A549 (cell line): Measurements from ENCODE around the gene C10orf105. TPM values are rescaled to one million over a fixed set of nuclear protein-coding genes. Genes with fewer than 3 reads are reported as not detected.
A peak's percentile ranks its signal among the peaks of the same experiment; 100 is the strongest.

ENCODE experiments used
- ATAC-seq, 2 experiments: fragments of 200-7000 bp in 1 of 2; fragments of >200 bp in 1 of 2; cut with Nextera tagmentation in 1 of 2; cut with Tn5 transposase in 1 of 2; 3 replicates each; pipeline versions ENCODE4 v1.8.0 to v1.9.1; 2018 to 2020; ENCODE audit warnings: mild to moderate bottlenecking in 1 of 2, moderate library complexity in 1 of 2
- CTCF ChIA-PET: fragments of 300-600 bp; sonication (Branson Sonifier 250); formaldehyde crosslinking; extraction: SDS; loops from one replicate; lab custom pipeline; 2021; ENCODE audit warnings: antibody characterized with exemption, inconsistent platforms; lab: Yijun Ruan, JAX
- POLR2A ChIA-PET: fragments of 350-600 bp; formaldehyde crosslinking; extraction: SDS; loops from one replicate; lab custom pipeline; 2021; ENCODE audit warnings: antibody characterized with exemption, inconsistent platforms; lab: Yijun Ruan, JAX
- DNase-seq, 2 experiments: peaks; one replicate each; pipeline versions ENCODE4 v3.0.0 to v3.0.0-alpha.2; 2011 to 2016; ENCODE audit warnings: low read depth in 1 of 2, low spot score in 1 of 2
- FAIRE-seq: peaks from 2 replicates; lab custom pipeline; 2011; peaks lifted over from hg19 to GRCh38; lab: Jason Lieb, UNC
- H3K27ac ChIP-seq, 2 experiments: fragments of >200 bp; sonication (Bioruptor Twin); formaldehyde crosslinking; 3 replicates each; pipeline ENCODE4 v1.5.1; 2016 to 2017
- H3K4me1 ChIP-seq: fragments of >200 bp; sonication (Bioruptor Twin); formaldehyde crosslinking; 3 replicates; pipeline ENCODE4 v1.6.1; 2016
- H3K4me2 ChIP-seq: fragments of >200 bp; sonication (Bioruptor Twin); formaldehyde crosslinking; 3 replicates; pipeline ENCODE4 v1.6.1; 2016
- H3K4me3 ChIP-seq: fragments of >200 bp; sonication (Bioruptor Twin); formaldehyde crosslinking; 3 replicates; pipeline ENCODE4 v1.5.1; 2016
- H3K9me3 ChIP-seq: fragments of >200 bp; sonication (Bioruptor Twin); formaldehyde crosslinking; 3 replicates; pipeline ENCODE4 v1.6.1; 2016
- BHLHE40 ChIP-seq: IDR thresholded peaks from 2 replicates; pipeline ENCODE4 v1.6.1; 2012; ENCODE audit warnings: low read depth, low read length, inconsistent platforms
- CBX8 ChIP-seq: fragments of 200-600 bp; sonication (generic); IDR thresholded peaks from 2 replicates; pipeline ENCODE4 v1.6.1; 2016
- CEBPB ChIP-seq, 2 experiments: fragments of >200 bp in 1 of 2; sonication (Bioruptor Twin) in 1 of 2; formaldehyde crosslinking in 1 of 2; IDR thresholded peaks; 2 replicates each; pipeline ENCODE4 v1.6.1; 2012 to 2016
- CHD2 ChIP-seq: fragments of 150-350 bp; IDR thresholded peaks from 2 replicates; pipeline ENCODE4 v1.6.1; 2014; ENCODE audit warnings: low read length; ENCODE audit not compliant: partially characterized antibody
- EHF ChIP-seq: fragments of 250-450 bp; sonication (Bioruptor Pico); IDR thresholded peaks from 2 replicates; pipeline ENCODE4 v1.5.0; 2020; ENCODE audit warnings: mild to moderate bottlenecking
- FOSB ChIP-seq: fragments of 250-450 bp; sonication (Bioruptor Pico); IDR thresholded peaks from 2 replicates; pipeline ENCODE4 v1.5.0; 2020; ENCODE audit warnings: mild to moderate bottlenecking, moderate library complexity
- FOSL2 ChIP-seq, 2 experiments: fragments of 450-650 bp in 1 of 2; fragments of >200 bp in 1 of 2; sonication (Bioruptor Twin) in 1 of 2; formaldehyde crosslinking; IDR thresholded peaks; 2 replicates each; pipeline versions ENCODE4 v1.5.0 to v1.6.1; 2016 to 2020; ENCODE audit warnings: mild to moderate bottlenecking in 1 of 2, moderate library complexity in 1 of 2
- FOXS1 ChIP-seq: fragments of 250-450 bp; sonication (Bioruptor Pico); IDR thresholded peaks from 2 replicates; pipeline ENCODE4 v1.5.0; 2020; ENCODE audit warnings: mild to moderate bottlenecking, moderate library complexity
- HOXB13 ChIP-seq: fragments of 250-450 bp; sonication (Bioruptor Pico); IDR thresholded peaks from 2 replicates; pipeline ENCODE4 v1.5.0; 2020; ENCODE audit warnings: low read depth, mild to moderate bottlenecking, moderate library complexity
- HOXB5 ChIP-seq: fragments of 250-450 bp; sonication (Bioruptor Pico); IDR thresholded peaks from 2 replicates; pipeline ENCODE4 v1.5.0; 2020; ENCODE audit warnings: mild to moderate bottlenecking, moderate library complexity
- JUN ChIP-seq, 2 experiments: fragments of >200 bp; sonication (Bioruptor Twin); formaldehyde crosslinking; IDR thresholded peaks; 2 replicates in 1 of 2; 3 replicates in 1 of 2; pipeline ENCODE4 v1.6.1; 2016 to 2017
- JUNB ChIP-seq: fragments of >200 bp; sonication (Bioruptor Twin); formaldehyde crosslinking; IDR thresholded peaks from 2 replicates; pipeline ENCODE4 v1.6.1; 2016
- KDM5A ChIP-seq: fragments of 200-600 bp; sonication (generic); IDR thresholded peaks from 2 replicates; pipeline ENCODE4 v1.6.1; 2016; ENCODE audit warnings: antibody characterized with exemption, mild to moderate bottlenecking
- MAZ ChIP-seq: fragments of 150-350 bp; IDR thresholded peaks from 2 replicates; pipeline ENCODE4 v1.6.1; 2014; ENCODE audit warnings: antibody characterized with exemption, low read depth, low read length, borderline replicate concordance
- NPAS2 ChIP-seq: fragments of 250-450 bp; sonication (Bioruptor Pico); IDR thresholded peaks from 2 replicates; pipeline ENCODE4 v1.8.0; 2022; ENCODE audit warnings: mild to moderate bottlenecking, moderate library complexity, borderline replicate concordance
- PBX3 ChIP-seq: IDR thresholded peaks from 2 replicates; pipeline ENCODE4 v1.6.1; 2012
- PHF8 ChIP-seq: fragments of 200-600 bp; sonication (generic); IDR thresholded peaks from 2 replicates; pipeline ENCODE4 v1.6.1; 2016; ENCODE audit warnings: low read depth, mild to moderate bottlenecking, antibody characterized with exemption, moderate library complexity, borderline replicate concordance
- POLR2A ChIP-seq: IDR thresholded peaks from 2 replicates; pipeline ENCODE4 v1.6.1; 2012; ENCODE audit warnings: mild to moderate bottlenecking, low read length
- POLR2AphosphoS2 ChIP-seq: conservative IDR thresholded peaks from 2 replicates; pipeline ENCODE4 v1.6.1; 2012; ENCODE audit warnings: low read length, improper control_type of control experiment, inconsistent platforms
- RAD21 ChIP-seq, 2 experiments: fragments of >200 bp in 1 of 2; sonication (Bioruptor Twin) in 1 of 2; formaldehyde crosslinking in 1 of 2; IDR thresholded peaks in 1 of 2; conservative IDR thresholded peaks in 1 of 2; 2 replicates in 1 of 2; 3 replicates in 1 of 2; pipeline ENCODE4 v1.6.1; 2012 to 2018; ENCODE audit warnings: inconsistent platforms in 1 of 2
- REST ChIP-seq: fragments of 200-600 bp; sonication (generic); IDR thresholded peaks from 2 replicates; pipeline ENCODE4 v1.6.1; 2016; ENCODE audit warnings: antibody characterized with exemption, mild to moderate bottlenecking, moderate library complexity
- RNF2 ChIP-seq: fragments of 200-600 bp; sonication (generic); IDR thresholded peaks from 2 replicates; pipeline ENCODE4 v1.6.1; 2016; ENCODE audit warnings: low read depth, mild to moderate bottlenecking, antibody characterized with exemption, moderate library complexity, borderline replicate concordance
- TFCP2L1 ChIP-seq: fragments of 250-450 bp; sonication (Bioruptor Pico); IDR thresholded peaks from 2 replicates; pipeline ENCODE4 v1.5.0; 2021; ENCODE audit warnings: mild to moderate bottlenecking
- ZFP36 ChIP-seq: fragments of 450-650 bp; IDR thresholded peaks from 2 replicates; pipeline ENCODE4 v1.6.1; 2014; ENCODE audit warnings: borderline replicate concordance; ENCODE audit not compliant: partially characterized antibody
- ZSCAN20 ChIP-seq: fragments of 250-450 bp; sonication (Bioruptor Pico); IDR thresholded peaks from 2 replicates; pipeline ENCODE4 v1.8.0; 2022; ENCODE audit warnings: mild to moderate bottlenecking, moderate library complexity
- WGBS: methylation state at CpG from one replicate; pipeline ENCODE4 v1.1.6; 2017; ENCODE audit errors: missing lambda C conversion rate; 5-methylcytosine and 5-hydroxymethylcytosine counted together
- polyA plus RNA-seq, 4 experiments: library from polyadenylated mRNA; depleted of rRNA in 3 of 4; stranded (reverse); fragments of >200 nt; fragmentation: RNase III in 1 of 4; extraction: RNeasy Plus Mini Kit Qiagen cat#74134 plus additional on column Dnase treatment in 1 of 4; gene quantifications; 2 replicates in 3 of 4; 3 replicates in 1 of 4; pipeline ENCODE4 v1.2.3, GENCODE V29; 2011 to 2017
- TF ChIP-seq, protein P1 (sequence below): fragments of 150-350 bp; IDR thresholded peaks from 2 replicates; pipeline ENCODE4 v1.6.1; 2014; ENCODE audit warnings: low read depth, mild to moderate bottlenecking, low read length
- TF ChIP-seq, protein P2 (sequence below): fragments of 250-450 bp; sonication (Bioruptor Pico); IDR thresholded peaks from 2 replicates; pipeline ENCODE4 v1.5.0; 2021; ENCODE audit warnings: mild to moderate bottlenecking, moderate library complexity, borderline replicate concordance

Gene C10orf105
- polyA plus RNA-seq, 2 of the 4 experiments (the other 2 are of a cell fraction): not detected

DNA sequence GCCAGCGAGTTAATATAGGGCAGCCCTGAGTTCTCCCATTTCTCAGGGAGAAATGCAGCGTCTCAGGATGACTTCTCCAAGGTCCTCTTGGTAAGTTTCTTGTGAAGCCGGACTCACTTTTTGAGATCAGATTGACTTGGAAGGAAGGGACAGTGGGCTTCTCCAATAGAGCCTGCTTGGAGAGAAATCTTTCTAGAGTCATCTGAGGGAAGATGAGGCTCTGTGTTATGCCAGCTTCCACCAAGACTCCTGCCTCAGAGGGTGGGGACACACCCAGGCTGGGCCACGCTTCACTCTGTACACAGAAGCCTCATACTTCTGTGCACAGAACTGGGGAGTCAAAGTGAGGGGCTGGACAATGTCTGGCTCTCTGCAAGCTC, 5.6 kb downstream of the C10orf105 start:
- no peak for FAIRE-seq
- POLR2A ChIA-PET: no interaction called here

GRCh38 chr10:71713135-71714030, 6.2 kb downstream of the C10orf105 start:
- WGBS: 82% methylated on average over 12 of the region's 12 CpGs
- peak overlapping the region; percentile 32 to 74; a peak in 4 of 6 replicates for H3K27ac ChIP-seq
- ATAC-seq (peak; percentile 19 to 58; a peak in 4 of 6 replicates), FAIRE-seq (no peak), DNase-seq (no peak)
- H3K4me1 ChIP-seq: peaks cover 19% of the 10 kb centered on the region
- CTCF ChIA-PET: interaction anchor here (0.6 to 5.3 kb wide), 11 partner anchors 7 to 513 kb away, joined by 3 to 42 read pairs (median 5); partner anchors contain the start of gene VSIR
- POLR2A ChIA-PET: interaction anchor here (0.6 kb wide), 2 partner anchors 54 to 146 kb away, joined by 3 read pairs; no protein-coding TSS in a partner anchor
- H3K4me3 ChIP-seq: no peak overlapping the region
- H3K4me2 ChIP-seq: no peak overlapping the region
- no peaks in the 10 kb centered on the region for H3K9me3 ChIP-seq
- TF ChIP-seq ZFP36: no peak
- TF ChIP-seq, protein P1, sequence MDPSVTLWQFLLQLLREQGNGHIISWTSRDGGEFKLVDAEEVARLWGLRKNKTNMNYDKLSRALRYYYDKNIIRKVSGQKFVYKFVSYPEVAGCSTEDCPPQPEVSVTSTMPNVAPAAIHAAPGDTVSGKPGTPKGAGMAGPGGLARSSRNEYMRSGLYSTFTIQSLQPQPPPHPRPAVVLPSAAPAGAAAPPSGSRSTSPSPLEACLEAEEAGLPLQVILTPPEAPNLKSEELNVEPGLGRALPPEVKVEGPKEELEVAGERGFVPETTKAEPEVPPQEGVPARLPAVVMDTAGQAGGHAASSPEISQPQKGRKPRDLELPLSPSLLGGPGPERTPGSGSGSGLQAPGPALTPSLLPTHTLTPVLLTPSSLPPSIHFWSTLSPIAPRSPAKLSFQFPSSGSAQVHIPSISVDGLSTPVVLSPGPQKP: no peak
- TF ChIP-seq FOXS1 (CRISPR knock-in tag): no peak
- no peak for TF ChIP-seq PBX3
- no peak for TF ChIP-seq RAD21 (conservative IDR thresholded peaks at IDR 0.05 in 1 of 2, IDR thresholded peaks at IDR 0.05 in 1 of 2)
- no peak for TF ChIP-seq CHD2
- TF ChIP-seq CEBPB (IDR thresholded peaks at IDR 0.05): no peak
- TF ChIP-seq FOSL2 (IDR thresholded peaks at IDR 0.05): no peak
- no peak for TF ChIP-seq FOSL2 (CRISPR knock-in tag; IDR thresholded peaks at IDR 0.05)
- TF ChIP-seq FOSB: no peak
- no peak for TF ChIP-seq KDM5A
- no peak for TF ChIP-seq RNF2
- no peak for TF ChIP-seq EHF
- TF ChIP-seq, protein P2, sequence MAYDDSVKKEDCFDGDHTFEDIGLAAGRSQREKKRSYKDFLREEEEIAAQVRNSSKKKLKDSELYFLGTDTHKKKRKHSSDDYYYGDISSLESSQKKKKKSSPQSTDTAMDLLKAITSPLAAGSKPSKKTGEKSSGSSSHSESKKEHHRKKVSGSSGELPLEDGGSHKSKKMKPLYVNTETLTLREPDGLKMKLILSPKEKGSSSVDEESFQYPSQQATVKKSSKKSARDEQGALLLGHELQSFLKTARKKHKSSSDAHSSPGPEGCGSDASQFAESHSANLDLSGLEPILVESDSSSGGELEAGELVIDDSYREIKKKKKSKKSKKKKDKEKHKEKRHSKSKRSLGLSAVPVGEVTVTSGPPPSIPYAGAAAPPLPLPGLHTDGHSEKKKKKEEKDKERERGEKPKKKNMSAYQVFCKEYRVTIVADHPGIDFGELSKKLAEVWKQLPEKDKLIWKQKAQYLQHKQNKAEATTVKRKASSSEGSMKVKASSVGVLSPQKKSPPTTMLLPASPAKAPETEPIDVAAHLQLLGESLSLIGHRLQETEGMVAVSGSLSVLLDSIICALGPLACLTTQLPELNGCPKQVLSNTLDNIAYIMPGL (CRISPR knock-in tag): no peak
- no peak for TF ChIP-seq HOXB5 (CRISPR knock-in tag)

More for the DNA sequence above, 5.6 kb downstream of the C10orf105 start:
- no peaks in the 10 kb centered on the region for H3K9me3 ChIP-seq
- no peak overlapping the region for H3K4me2 ChIP-seq
- peaks cover 13% of the 10 kb centered on the region for H3K4me1 ChIP-seq
- peak overlapping the region in 1 of 2 experiments; percentile 74; a peak in 3 of 6 replicates for H3K27ac ChIP-seq
- no peak for ATAC-seq
- TF ChIP-seq JUNB: no peak
- TF ChIP-seq NPAS2 (CRISPR knock-in tag): no peak
- TF ChIP-seq POLR2AphosphoS2: no peak
- no peak for TF ChIP-seq BHLHE40
- TF ChIP-seq CEBPB (IDR thresholded peaks at IDR 0.05): no peak
- TF ChIP-seq PHF8: no peak
- TF ChIP-seq ZFP36: no peak
- TF ChIP-seq MAZ: no peak
- no peak for TF ChIP-seq CBX8
- TF ChIP-seq TFCP2L1: no peak
- no peak for TF ChIP-seq POLR2A
- no peak for TF ChIP-seq EHF
- no peak for TF ChIP-seq HOXB13 (CRISPR knock-in tag)
- no peak for TF ChIP-seq HOXB5 (CRISPR knock-in tag)
- TF ChIP-seq REST: no peak
- no peak for TF ChIP-seq JUN (IDR thresholded peaks at IDR 0.05)
- no peak for TF ChIP-seq ZSCAN20 (CRISPR knock-in tag)
- TF ChIP-seq, all 56 proteins: peak for 0
- no peak for DNase-seq
- 83% methylated on average over 4 of the region's 4 CpGs for WGBS
- H3K4me3 ChIP-seq: no peak overlapping the region
- CTCF ChIA-PET: interaction anchor here (0.6 to 5.3 kb wide), 6 partner anchors 8 to 285 kb away, joined by 3 to 42 read pairs (median 5); partner anchors contain the start of gene VSIR
